ENCODE results near the gene GALNT10. TPM values are rescaled to one million over a fixed set of nuclear protein-coding genes. Genes with fewer than 3 reads are reported as not detected.

Gene GALNT10
- total and polyA plus RNA-seq, 2 experiments from 2014 or later, result 43.0 to 45.9 TPM

DNA sequence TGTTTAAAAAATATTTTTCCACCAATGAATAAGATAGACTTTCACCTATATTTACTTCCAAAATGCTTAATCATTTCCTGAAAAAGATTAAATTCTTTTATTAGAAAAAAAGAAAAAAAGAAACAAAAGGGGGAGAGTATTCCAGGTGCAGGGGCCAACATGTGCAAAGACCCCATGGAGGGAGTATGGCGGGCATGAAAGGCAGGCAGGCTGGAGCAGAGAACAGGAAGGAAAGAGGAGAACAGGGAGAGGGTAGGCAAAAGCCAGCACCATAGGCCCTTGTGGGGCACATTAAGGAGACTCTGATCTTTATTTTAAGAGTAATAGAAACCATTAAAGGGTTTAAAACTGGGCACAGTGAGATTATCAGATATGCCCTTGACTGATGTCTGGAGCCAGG, 238.8 kb downstream of the GALNT10 start:
- no peaks in the 10 kb centered on the region for H4K20me1 ChIP-seq (ENCODE audit: insufficient read depth, poor library complexity, severe bottlenecking)
- DNase-seq (ENCODE audit: low spot score), result no peak
- H3K4me1 ChIP-seq (ENCODE audit: insufficient read depth), result no peaks in the 10 kb centered on the region
- H3K36me3 ChIP-seq (replicated peaks; ENCODE audit: insufficient read depth, low read depth), result no peaks in the 10 kb centered on the region
- no peaks in the 10 kb centered on the region for H3K9me3 ChIP-seq (ENCODE audit: low read depth)
- H3K79me2 ChIP-seq, result no peaks in the 10 kb centered on the region
- TF ChIP-seq EZH2phosphoT487 (IDR thresholded peaks at IDR 0.05; ENCODE audit: low read depth, severe bottlenecking, unreplicated experiment) (no peak), CTCF (IDR thresholded peaks at IDR 0.05; ENCODE audit: poor library complexity) (no peak), EZH2 (IDR thresholded peaks at IDR 0.05; ENCODE audit: borderline replicate concordance) (no peak)
- H2AFZ ChIP-seq, result no peak overlapping the region
- H3K4me2 ChIP-seq, result no peak overlapping the region
- no peaks in the 10 kb centered on the region for H3K9me2 ChIP-seq (replicated peaks; ENCODE audit: insufficient read depth)
- H3K27me3 ChIP-seq, result no peaks in the 10 kb centered on the region
- WGBS (ENCODE audit: low lambda C conversion rate, missing lambda C conversion rate), result 100% methylated on average over 1 of the region's 1 CpG
- no peak overlapping the region for H3K27ac ChIP-seq
- no peak overlapping the region for H3K4me3 ChIP-seq

DNA sequence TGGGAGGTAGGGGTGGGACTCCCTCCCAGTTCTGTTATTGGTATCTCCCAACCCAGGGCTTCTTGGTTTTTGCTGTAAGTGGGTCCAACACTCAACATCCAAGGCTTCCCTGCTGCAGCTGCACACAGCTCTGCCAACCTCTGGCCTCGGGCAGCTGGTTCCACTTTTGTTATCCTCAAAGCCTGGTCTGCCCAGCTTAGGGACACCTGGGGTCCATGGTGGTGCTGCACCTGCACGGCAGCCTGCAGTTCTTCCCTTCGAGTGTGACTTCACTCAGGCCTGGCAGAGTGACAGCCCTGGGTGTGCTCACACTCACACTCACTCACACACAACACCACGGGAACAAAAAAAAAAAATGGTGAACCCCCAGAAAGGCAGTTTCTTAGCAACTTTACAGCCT, 239.9 kb downstream of the GALNT10 start:
- H3K9me3 ChIP-seq (ENCODE audit: low read depth), result no peaks in the 10 kb centered on the region
- no peaks in the 10 kb centered on the region for H3K79me2 ChIP-seq
- WGBS (ENCODE audit: low lambda C conversion rate, missing lambda C conversion rate), result 87% methylated on average over 4 of the region's 4 CpGs

GRCh38 chr5:154430961-154431630, 240.6 kb downstream of the GALNT10 start:
- WGBS (ENCODE audit: low lambda C conversion rate, missing lambda C conversion rate), result 89% methylated on average over 4 of the region's 4 CpGs
- H3K4me2 ChIP-seq, result no peak overlapping the region
- DNase-seq (ENCODE audit: low spot score), result no peak
- no peak overlapping the region for H3K4me3 ChIP-seq
- H3K27ac ChIP-seq, result no peak overlapping the region
- no peaks in the 10 kb centered on the region for H3K4me1 ChIP-seq (ENCODE audit: insufficient read depth)
- no peak for TF ChIP-seq CTCF (IDR thresholded peaks at IDR 0.05; ENCODE audit: poor library complexity)
- TF ChIP-seq EZH2 (IDR thresholded peaks at IDR 0.05; ENCODE audit: borderline replicate concordance), result no peak
- TF ChIP-seq EZH2phosphoT487 (IDR thresholded peaks at IDR 0.05; ENCODE audit: low read depth, severe bottlenecking, unreplicated experiment), result no peak
- H3K36me3 ChIP-seq (replicated peaks; ENCODE audit: insufficient read depth, low read depth), result no peaks in the 10 kb centered on the region
- H3K27me3 ChIP-seq, result no peaks in the 10 kb centered on the region
- no peak overlapping the region for H2AFZ ChIP-seq
- no peaks in the 10 kb centered on the region for H3K79me2 ChIP-seq
- H3K9me3 ChIP-seq (ENCODE audit: low read depth), result no peaks in the 10 kb centered on the region
- H3K9me2 ChIP-seq (replicated peaks; ENCODE audit: insufficient read depth), result no peaks in the 10 kb centered on the region
- no peaks in the 10 kb centered on the region for H4K20me1 ChIP-seq (ENCODE audit: insufficient read depth, poor library complexity, severe bottlenecking)

More for the DNA sequence above, 239.9 kb downstream of the GALNT10 start:
- Histone ChIP-seq H2AFZ (no peak overlapping the region), H3K36me3 (replicated peaks; ENCODE audit: insufficient read depth, low read depth) (no peaks in the 10 kb centered on the region), H3K27ac (no peak overlapping the region), H3K27me3 (no peaks in the 10 kb centered on the region), H3K4me1 (ENCODE audit: insufficient read depth) (no peaks in the 10 kb centered on the region), H4K20me1 (ENCODE audit: insufficient read depth, poor library complexity, severe bottlenecking) (no peaks in the 10 kb centered on the region), H3K4me2 (no peak overlapping the region), H3K4me3 (no peak overlapping the region), H3K9me2 (replicated peaks; ENCODE audit: insufficient read depth) (no peaks in the 10 kb centered on the region)
- TF ChIP-seq EZH2 (IDR thresholded peaks at IDR 0.05; ENCODE audit: borderline replicate concordance), result no peak
- TF ChIP-seq CTCF (IDR thresholded peaks at IDR 0.05; ENCODE audit: poor library complexity), result no peak
- TF ChIP-seq EZH2phosphoT487 (IDR thresholded peaks at IDR 0.05; ENCODE audit: low read depth, severe bottlenecking, unreplicated experiment), result no peak
- no peak for DNase-seq (ENCODE audit: low spot score)
